GM21367 (cell line): ENCODE data around the gene DNAAF5.
"Not testable (repeated sequence)": the region's sequence is repeated elsewhere in the genome, so short reads cannot be mapped to it uniquely, and the experiment has no call there.

Experiments used
- ATAC-seq: cut with Tn5 transposase; IDR thresholded peaks from one replicate; pipeline ENCODE4 v1.9.1; 2021; ENCODE audit not compliant: unreplicated experiment

Gene DNAAF5

GRCh38 chr7:729140-730000 is 2.9 kb downstream of the DNAAF5 start:
- ATAC-seq, result no peak

GRCh38 chr7:730501-731439 is 4.3 kb downstream of the DNAAF5 start:
- no peak for ATAC-seq

GRCh38 chr7:731440-732085 is 5.1 kb downstream of the DNAAF5 start:
- ATAC-seq, result no peak

- ATAC-seq, result no peak
Observed at GRCh38 chr7:732094-732541, 5.6 kb downstream of the DNAAF5 start.

GRCh38 chr7:732556-732955 is 6.1 kb downstream of the DNAAF5 start:
- ATAC-seq, result no peak

- no peak for ATAC-seq
Observed at GRCh38 chr7:734214-734613, 7.7 kb downstream of the DNAAF5 start.

GRCh38 chr7:734808-735207 is 8.3 kb downstream of the DNAAF5 start:
- ATAC-seq, result no peak

GRCh38 chr7:738241-738640 is 11.7 kb downstream of the DNAAF5 start:
- ATAC-seq, result no peak

GRCh38 chr7:738723-739454 is 12.4 kb downstream of the DNAAF5 start:
- no peak for ATAC-seq

- no peak for ATAC-seq
Observed at GRCh38 chr7:739455-739982, 13.0 kb downstream of the DNAAF5 start.

GRCh38 chr7:739983-740942 is 13.8 kb downstream of the DNAAF5 start:
- ATAC-seq, result no peak

GRCh38 chr7:741191-741671 is 14.7 kb downstream of the DNAAF5 start:
- ATAC-seq, result no peak

GRCh38 chr7:741850-742249 is 15.4 kb downstream of the DNAAF5 start:
- ATAC-seq, result no peak

GRCh38 chr7:742791-743190 is 16.3 kb downstream of the DNAAF5 start:
- ATAC-seq, result no peak

GRCh38 chr7:743341-744127 is 17.0 kb downstream of the DNAAF5 start:
- not testable (repeated sequence) for ATAC-seq

- not testable (repeated sequence) for ATAC-seq
Observed at GRCh38 chr7:744128-744520, 17.6 kb downstream of the DNAAF5 start.

- no peak for ATAC-seq
Observed at GRCh38 chr7:744854-745430, 18.4 kb downstream of the DNAAF5 start.
